ENCODE results near the gene RAB20.
"Not testable (repeated sequence)": the region's sequence is repeated elsewhere in the genome, so short reads cannot be mapped to it uniquely, and the experiment has no call there.

The RAB20 gene

DNA sequence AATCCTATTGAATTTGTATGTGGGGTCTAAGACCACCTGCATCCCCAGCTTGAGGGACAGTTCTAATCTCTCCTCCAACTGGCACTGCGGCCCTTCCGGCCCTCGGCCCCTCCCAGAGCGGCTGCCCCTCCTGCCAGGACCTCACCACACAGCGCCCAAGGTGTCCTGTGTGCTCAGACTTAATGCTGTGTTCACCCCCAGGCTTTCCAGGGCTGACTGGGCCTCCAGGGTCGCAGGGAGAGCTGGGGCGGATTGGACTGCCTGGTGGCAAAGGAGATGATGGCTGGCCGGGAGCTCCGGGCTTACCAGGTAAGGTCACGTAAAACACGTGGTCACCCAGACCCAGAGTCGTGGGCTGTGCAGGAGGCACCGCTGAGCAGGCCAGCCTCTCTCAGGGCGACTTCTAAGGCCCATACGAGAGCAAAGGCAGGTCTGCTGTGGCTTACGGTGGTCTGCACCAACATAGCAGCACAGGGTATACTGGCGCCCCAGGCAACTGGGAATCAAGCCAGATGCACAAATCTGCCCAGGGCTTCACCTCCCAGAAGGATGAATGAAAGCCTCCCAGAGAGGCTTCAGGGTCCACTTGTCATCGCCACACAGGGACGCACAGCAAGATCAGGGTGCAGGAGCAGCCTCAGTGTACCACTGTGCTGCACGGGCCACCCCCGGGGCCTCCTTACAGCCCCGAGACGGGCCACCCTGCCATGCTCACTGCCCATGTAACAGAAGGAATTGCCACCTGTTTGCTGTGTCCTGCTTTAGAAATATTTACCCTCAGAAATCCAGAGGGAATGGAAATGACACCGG lies 69.4 kb downstream of the RAB20 start:
- DNase-seq (ENCODE audit: low read depth): no peak

DNA sequence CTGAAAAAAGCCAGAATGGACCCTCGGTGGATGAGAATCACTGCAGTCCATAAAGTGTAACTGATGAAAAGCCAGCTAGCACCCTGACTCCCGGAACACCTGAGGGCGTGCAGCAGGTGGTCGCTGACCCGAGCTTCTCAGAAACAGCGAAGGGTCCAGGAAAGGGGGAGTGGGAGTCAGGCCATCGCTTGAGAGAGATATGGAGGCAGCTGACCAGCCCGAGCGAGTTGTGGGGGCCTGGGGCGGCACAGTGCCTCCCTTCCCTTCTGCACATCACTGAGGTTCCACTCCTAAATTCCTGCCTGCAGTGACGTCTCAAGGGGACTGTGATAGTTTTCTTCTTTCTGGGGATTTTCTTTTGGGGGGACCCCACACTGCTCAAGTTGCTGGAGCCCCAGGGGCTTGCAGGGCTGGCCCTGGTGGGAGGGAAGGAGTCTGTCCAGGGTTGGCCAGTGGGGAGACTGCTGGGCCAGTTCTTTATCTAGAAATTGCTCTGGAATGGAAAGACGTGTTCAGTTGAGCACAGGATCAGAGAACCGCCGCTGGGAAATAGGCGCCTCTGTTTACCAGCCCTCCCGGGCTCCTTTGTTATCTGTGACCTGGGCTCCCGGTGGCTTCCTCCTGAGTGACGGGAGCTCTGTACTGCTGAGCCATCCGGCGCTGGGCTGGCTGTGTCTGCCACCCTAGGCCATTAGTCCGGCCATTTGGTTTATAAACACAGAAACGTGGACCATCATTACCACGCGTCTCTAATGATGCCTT lies 71.3 kb downstream of the RAB20 start:
- no peak for DNase-seq (ENCODE audit: low read depth)

DNA sequence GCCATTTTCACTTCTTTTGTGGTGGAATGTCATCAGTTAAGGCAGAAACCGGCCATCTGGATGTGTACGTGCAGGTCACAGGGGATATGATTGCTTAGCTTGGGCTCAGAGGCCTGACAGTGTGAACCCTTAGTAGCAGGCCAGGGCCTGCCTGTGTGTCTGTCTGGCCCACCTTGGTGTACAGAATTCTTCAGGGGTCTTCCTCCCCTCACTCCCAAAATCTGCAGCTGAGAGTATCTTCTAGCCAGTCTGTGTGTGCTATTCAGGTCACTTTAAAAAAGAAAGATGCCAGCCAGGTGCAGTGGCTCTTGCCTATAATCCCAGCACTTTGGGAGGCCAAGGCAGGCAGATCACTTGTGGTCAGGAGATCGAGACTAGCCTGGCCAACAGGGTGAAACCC lies 74.6 kb downstream of the RAB20 start:
- DNase-seq (ENCODE audit: low read depth): not testable (repeated sequence)

DNA sequence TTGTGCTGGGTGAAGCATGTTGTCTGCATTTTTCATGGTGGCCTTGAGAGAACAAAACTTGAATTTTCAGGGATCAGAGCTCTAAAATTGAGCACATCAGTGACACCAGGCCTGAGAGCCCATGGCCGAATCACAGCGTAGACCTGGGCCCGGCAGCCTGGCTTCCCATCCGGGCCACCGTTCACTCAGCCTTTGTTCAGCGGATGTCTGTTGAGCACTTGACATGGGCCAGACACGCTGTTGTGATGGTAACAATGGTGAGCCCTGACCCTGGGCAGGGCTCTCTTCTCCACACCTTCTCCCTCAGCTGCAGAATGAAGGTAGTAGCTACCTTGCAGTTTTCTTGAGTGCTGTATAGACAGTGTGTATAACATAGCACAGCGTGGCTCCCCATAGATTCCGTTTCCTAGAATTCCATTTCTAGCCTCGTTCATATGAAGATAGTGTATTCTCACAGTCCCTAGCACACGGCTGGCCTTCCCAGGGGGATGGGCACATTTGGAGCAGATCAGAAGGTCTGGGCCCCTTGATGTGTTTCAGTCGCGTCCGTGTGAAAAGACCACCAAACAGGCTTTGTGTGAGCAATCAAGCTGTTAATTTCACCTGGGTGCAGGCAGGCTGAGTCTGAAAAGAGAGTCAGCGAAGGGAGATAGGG lies 75.3 kb downstream of the RAB20 start:
- no peak for DNase-seq (ENCODE audit: low read depth)

DNA sequence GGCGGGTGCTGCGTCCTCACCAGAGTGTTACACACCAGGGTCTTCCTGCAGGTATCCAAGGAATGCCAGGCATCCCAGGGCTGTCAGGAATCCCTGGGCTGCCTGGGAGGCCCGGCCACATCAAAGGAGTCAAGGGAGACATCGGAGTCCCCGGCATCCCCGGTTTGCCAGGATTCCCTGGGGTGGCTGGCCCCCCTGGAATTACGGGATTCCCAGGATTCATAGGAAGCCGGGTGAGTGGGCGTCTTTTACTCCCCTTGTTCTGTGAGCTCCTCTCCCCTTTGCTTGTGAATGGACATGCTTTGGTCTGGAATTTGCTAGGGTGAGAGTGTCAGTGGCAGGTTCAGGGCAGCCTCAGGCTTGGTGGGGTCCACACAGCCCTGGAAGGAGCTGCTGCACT lies 75.9 kb downstream of the RAB20 start:
- no peak for DNase-seq (ENCODE audit: low read depth)

DNA sequence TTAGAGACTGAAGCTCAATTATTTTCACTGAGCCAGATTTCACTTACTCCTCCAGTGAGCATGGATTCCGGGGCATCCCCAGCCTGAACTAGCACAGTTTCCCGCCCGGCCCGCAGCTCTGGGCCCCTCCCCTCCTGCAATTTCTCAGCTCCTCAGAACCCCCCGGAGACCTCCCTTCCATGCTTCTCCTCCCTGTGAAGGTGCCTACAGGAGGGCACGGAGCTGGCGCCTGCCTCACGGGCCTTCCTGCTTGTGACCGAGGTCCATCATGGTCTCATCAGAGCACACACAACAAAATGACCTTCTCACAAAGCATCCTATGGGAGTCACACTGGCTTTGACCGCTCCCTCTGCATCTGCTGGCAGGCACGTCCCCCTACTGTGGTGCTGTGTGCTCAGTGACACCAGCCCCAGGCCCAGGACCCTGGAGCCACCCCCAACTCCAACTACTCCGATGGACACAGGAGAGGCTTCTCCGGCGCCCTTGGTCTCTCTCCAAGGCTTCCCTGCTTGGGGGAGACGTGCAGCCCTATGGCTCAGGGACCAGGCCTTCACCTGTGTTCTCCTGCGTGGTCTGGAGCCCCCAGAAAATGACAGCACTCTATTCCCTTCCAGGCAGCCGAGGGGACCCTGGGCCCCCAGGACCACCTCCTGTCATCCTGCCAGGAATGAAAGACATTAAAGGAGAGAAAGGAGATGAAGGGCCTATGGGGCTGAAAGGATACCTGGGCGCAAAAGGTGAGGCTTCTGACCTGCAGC lies 77.1 kb downstream of the RAB20 start:
- DNase-seq (ENCODE audit: low read depth): no peak

DNA sequence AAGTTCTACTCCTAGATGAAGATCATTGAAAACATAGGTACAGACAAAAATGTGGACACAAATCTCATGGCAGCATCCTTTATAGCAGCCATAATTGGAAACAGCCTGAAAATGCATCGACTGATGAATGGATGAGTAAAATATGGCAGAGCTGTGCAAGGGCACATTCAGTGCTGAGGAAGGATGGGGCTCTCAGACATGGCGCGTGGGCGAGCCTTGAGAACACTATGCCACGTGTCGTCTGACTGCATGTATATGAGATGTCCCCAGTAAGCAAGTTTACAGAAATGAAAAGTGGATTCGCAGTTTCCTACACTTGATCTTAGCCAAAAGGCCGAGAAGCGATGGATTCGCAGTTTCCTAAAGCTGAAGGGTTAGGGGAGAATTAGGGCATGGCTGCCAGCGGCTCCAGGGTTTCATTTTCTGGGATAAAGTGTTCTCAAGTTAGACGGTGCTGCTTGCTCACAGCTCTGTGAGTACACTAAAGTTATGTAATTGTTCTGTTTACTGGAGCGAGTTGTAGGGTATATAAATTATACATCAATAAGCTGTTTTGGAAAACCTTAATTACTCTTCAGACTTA lies 78.0 kb downstream of the RAB20 start:
- no peak for DNase-seq (ENCODE audit: low read depth)

DNA sequence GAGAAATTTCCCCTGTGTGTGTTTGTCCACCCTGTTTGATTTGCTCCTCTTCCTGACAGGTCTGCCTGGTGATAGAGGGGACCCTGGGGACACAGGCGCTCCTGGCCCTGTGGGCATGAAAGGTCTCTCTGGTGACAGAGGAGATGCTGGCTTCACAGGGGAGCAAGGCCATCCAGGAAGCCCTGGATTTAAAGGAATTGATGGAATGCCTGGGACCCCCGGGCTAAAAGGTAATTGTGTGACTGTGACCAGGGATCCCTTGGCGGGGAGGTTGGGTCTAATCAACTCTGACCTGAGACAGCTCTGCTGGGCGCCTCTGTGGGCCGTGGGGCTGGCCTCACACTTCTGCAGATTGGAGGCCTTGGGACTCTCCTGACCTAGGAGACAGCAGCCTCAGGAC lies 81.4 kb downstream of the RAB20 start:
- no peak for DNase-seq (ENCODE audit: low read depth)

DNA sequence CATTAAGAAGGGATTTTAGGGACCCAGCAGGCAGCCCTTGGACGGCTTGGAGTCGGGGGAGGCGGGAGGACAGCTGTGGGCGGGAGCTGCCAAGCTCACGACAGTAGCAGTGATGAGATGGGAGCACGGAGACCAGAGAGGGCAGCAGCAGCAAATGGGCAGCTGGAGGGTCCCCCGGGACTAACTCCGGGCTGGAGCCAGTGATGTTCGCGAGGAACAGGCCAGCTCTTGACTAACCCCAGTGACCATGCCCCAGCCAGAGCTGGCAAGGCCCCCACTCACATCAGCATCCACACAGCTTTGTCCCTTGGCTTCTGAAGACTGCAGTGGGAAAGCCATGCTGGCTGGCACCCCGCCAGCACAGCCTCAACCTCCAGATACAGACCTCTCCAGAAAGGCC lies 81.9 kb downstream of the RAB20 start:
- no peak for DNase-seq (ENCODE audit: low read depth)

DNA sequence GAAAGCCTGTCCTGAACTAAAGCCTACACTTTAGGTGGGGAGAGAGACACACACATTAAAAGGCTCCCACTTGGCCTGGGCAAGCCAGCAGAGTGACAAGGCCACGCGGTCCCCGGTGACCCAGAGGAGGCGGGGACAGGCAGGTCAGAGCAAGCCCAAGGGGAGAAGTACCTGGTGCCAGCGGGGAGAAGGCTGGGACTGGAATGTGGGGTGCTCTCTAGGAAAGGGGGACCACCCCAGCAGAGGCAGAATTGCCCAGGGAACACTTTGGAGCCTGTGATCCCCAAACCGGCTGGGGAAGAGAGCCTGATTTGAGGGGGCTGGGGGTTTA lies 82.3 kb downstream of the RAB20 start:
- DNase-seq (ENCODE audit: low read depth): no peak

DNA sequence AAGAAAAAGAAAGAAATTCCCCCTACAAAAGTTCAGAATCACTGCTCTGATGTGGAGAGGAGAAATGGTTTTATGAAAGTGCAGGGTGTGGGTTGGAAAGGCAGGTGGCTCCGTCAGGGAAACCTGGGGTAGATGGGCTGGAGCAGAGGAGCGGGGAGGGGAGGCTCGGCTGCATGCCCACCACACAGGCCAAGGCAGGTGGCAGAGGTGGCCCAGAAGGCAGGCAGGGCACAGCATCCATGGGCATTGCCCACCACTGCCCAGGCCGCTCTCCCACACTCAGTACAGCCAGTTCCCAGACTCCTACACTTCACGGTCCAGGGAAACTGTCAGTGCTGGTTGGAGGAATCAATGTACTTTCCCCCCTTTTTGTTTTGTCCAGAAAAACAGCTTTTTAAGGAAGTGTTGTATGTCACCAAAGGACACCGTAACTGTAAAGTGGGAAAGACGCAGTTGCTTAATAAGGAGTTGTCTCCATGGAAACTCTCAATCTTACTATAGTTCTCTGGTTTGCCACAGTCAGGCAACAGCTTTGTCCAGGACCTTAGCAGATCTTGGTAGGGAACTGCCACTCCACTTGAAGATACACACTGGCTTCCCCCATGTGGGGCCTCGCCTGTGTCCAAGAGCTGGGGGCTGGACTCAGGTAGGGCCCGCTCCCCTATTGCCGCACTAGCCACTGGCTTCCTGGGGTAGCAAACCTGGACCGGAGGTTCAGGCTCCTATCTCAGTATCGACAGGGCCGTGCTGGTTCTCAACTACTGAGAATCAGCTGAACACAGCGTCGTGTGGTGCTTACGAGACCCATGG lies 82.9 kb downstream of the RAB20 start:
- DNase-seq (ENCODE audit: low read depth): no peak

DNA sequence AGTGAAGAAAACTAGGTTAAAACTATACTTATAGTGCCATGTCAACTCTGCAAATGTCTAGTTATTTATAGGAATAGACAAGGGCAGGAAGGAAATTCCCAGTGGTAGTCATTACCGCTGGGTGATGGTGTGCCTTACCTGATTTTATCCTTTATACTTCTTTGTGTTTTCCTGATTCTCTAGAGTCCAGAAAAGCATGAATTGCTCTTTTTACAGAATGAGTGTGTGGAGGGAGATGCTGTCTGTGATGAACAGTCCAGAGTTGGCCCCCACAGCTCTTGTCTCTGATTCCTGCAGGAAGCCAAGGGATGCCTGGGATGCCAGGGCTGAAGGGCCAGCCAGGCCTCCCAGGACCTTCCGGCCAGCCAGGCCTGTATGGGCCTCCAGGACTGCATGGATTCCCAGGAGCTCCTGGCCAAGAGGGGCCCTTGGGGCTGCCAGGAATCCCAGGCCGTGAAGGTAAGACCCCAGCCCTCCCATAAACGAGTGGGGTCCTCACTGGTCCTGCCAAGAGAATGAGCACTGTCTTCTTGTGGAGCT lies 83.7 kb downstream of the RAB20 start:
- DNase-seq (ENCODE audit: low read depth): no peak

DNA sequence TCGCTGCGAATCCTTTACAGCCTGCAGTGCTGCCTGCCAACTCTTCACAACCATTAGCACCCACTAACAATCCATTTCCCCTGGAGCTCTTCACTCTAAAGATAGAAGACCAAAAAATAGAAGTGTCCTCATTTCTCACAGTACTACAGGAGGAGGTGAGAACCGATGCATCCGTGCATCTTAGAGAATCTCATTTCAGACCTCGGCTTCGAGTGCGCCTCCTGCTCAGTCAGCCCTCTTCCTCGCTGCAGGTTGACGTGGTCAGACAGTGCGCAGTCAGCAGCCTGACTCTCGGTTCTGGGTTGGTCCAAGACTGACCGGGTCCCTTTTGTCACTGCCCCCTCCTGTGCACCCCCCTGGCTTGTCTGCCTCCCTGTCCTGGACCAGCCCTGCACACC lies 85.3 kb downstream of the RAB20 start:
- no peak for DNase-seq (ENCODE audit: low read depth)

DNA sequence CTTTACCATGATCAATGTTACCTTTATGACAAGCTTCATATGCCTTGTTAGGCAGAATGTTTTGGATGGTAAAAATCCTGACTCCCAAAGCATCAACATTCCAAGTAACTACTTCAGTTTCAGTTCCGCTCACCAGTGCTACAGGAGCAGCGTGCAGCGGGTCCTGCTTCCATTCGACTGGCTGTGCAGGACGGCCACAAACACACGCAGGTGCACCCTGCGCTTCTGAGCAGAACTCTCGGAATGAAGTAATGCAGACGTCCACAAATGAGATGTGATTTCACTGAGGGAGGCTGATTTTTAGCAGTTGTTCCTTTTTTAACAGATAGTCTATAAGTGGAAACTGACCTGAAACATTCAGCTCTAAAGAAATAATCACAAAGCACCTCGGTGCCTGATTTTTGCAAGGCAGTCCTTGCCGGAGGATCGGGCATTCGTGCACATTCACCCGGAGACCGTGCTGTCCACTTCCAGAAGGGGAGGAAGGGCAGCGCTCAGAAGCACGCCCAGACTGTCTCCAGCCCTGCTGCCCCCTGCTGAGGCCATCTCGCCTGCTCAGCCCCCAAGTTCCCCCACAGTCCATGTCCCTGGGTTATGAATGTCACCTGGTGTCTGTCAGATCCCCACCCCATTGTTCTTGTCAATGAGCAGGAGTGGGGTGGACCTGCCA lies 85.8 kb downstream of the RAB20 start:
- DNase-seq (ENCODE audit: low read depth): no peak

DNA sequence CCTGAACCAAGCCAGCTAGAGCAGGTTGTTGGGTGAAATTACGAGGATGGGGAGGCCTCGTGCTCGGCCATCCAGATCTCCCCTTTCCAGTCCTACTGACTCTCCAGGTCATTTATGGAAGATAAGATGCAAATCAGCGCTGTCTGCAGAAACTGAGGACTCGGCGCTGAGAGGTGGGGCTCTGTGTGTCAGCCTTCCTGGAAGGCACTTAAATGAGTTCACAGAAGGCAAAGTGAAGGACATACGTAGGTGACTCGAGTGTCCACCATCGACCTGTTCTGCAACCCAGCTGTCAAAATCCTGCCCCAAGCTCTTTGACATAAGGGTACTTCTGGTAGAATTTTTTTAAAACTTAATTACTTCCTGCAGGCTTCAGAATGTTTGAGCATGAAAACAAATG lies 86.4 kb downstream of the RAB20 start:
- DNase-seq (ENCODE audit: low read depth): no peak

DNA sequence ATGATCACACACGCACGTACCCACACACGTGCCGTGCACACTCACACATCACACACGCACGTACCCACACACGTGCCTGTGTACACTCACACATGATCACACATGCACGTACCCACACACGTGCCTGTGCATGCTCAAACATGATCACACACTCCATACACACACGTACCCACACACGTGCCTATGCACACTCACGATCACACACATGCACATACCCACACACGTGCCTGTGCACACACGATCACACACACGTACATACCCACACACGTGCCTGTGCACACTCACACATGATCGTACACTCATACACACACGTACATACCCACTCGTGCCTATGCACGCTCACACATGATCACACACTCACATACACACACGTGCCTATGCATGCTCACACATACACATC lies 86.8 kb downstream of the RAB20 start:
- no peak for DNase-seq (ENCODE audit: low read depth)

All from activated T-helper 1 cell treated with Interleukin-2 at 50 U/mL for 16 hours (primary cell).